ENCODE results near the gene CYP4F11. TPM values are rescaled to one million over a fixed set of nuclear protein-coding genes. Genes with fewer than 3 reads are reported as not detected.
"Not testable (repeated sequence)": the region's sequence is repeated elsewhere in the genome, so short reads cannot be mapped to it uniquely, and the experiment has no call there.

The CYP4F11 gene
- total RNA-seq, 2 experiments from 2014 or later = not detected

DNA sequence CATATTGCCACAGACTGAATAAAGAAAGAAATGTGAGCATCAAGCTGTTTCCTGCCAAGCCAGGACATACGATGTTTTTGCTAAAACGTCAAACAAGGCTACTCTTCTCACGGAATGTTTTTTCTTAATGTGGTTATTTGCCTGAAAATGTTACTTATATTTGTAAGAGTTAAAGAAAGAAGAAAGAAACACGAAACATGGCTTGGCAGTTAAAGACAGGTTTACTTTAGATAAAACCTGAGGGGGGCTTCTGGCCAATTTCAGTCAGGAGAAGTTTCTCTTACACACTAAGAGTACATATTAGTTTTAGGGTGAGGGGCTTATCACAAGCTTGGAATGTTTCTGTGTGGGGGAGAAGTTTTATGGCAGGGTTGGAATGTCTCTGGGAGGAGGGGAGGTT, 10.1 kb upstream of the CYP4F11 start:
- Mint-ChIP-seq H3K27ac (no peak overlapping the region), H3K4me3 (no peak overlapping the region), H3K4me1 (ENCODE audit: low read depth) (no peaks in the 10 kb centered on the region), H3K9me3 (peaks cover 10% of the 10 kb centered on the region), H3K27me3 (ENCODE audit: low read depth) (peaks cover 37% of the 10 kb centered on the region), H3K36me3 (ENCODE audit: low read depth) (peaks cover 3% of the 10 kb centered on the region)
- DNase-seq = no peak
- intact Hi-C loops (cut with micrococcal nuclease) = no loop called here
- CTCF ChIA-PET = no interaction called here

DNA sequence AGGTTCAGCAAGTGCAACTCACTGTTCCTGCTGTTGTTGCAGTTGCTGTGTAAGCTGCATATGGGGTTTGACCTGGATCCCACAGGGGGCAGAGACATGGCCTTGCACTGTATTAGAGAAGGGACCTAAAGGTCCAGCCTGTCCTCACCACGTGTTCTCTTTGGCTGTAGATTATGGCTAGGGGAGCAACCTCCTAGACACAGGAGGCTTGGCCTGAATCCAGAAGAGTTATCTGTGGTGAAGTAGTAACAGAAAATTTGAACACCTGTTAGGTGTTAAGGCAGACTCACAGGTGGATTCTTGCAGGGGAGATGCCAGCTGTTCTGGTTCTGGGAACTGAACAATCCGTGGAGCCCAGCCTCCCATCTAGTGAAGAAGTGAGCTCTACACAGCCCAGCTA, 3.4 kb upstream of the CYP4F11 start:
- intact Hi-C loops (cut with micrococcal nuclease) = no loop called here
- no peak for DNase-seq
- Mint-ChIP-seq H3K27me3 (ENCODE audit: low read depth) (peaks cover 36% of the 10 kb centered on the region), H3K4me1 (ENCODE audit: low read depth) (no peaks in the 10 kb centered on the region), H3K36me3 (ENCODE audit: low read depth) (no peaks in the 10 kb centered on the region), H3K4me3 (no peak overlapping the region), H3K9me3 (peaks cover 1% of the 10 kb centered on the region), H3K27ac (no peak overlapping the region)
- CTCF ChIA-PET = no interaction called here

GRCh38 chr19:15936950-15937349, 2.6 kb upstream of the CYP4F11 start:
- H3K9me3 Mint-ChIP-seq = peaks cover 1% of the 10 kb centered on the region
- no peak for DNase-seq
- H3K4me1 Mint-ChIP-seq (ENCODE audit: low read depth) = no peaks in the 10 kb centered on the region
- H3K27ac Mint-ChIP-seq = no peak overlapping the region
- CTCF ChIA-PET = no interaction called here
- H3K36me3 Mint-ChIP-seq (ENCODE audit: low read depth) = no peaks in the 10 kb centered on the region
- intact Hi-C loops (cut with micrococcal nuclease) = no loop called here
- H3K4me3 Mint-ChIP-seq = no peak overlapping the region
- peaks cover 33% of the 10 kb centered on the region for H3K27me3 Mint-ChIP-seq (ENCODE audit: low read depth)

DNA sequence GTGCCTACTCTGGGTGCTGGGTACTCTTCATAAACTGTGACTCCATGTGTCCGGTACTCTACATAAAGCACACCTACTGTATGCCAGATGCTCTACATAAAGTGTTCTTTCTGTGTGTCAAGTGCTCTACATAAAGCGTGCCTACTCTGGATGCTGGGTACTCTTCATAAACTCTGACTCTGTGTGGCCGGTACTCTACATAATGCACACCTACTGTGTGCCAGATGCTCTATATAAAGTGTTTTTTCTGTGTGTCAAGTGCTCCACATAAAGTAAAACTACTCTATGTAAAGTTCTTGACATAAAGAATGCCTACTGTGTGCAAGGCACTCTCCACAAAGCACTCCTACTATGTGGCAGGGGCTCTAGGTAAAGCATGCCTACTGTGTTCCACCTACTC, 1.8 kb upstream of the CYP4F11 start:
- DNase-seq = no peak

DNA sequence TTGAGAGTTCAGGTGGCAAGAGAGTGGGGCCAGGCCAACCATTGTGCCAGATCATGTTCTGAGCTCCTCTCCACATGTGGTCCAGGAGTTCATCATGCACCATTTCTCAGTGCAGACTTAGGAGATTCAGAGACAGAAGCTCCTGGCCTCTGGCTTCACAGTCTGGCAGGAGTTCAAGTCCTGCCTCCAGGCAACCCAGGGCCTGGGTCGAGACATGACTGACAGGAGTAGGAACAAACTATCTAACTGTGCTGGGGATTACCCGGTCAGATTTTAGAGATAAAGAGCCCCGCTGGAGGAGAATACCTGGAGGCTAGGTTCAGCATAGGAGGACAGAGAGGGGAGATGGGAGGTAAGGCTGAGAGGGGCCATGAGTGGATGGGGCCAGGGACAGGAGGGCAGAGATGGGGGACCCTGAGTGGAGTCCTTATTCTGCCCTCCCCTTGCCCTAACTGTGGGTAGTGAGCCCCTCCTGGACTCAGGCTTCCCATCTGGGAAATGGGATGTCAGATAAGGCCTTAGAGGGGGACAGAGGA, 906 bp upstream of the CYP4F11 start:
- Mint-ChIP-seq H3K4me1 (ENCODE audit: low read depth) (no peaks in the 10 kb centered on the region), H3K4me3 (no peak overlapping the region), H3K9me3 (peaks cover 7% of the 10 kb centered on the region), H3K27me3 (ENCODE audit: low read depth) (peaks cover 37% of the 10 kb centered on the region), H3K36me3 (ENCODE audit: low read depth) (peaks cover 5% of the 10 kb centered on the region), H3K27ac (no peak overlapping the region)
- DNase-seq = no peak
- intact Hi-C loops (cut with micrococcal nuclease) = no loop called here
- CTCF ChIA-PET = no interaction called here

More for the DNA sequence above, 1.8 kb upstream of the CYP4F11 start:
- Mint-ChIP-seq H3K27me3 (ENCODE audit: low read depth) (peaks cover 34% of the 10 kb centered on the region), H3K36me3 (ENCODE audit: low read depth) (peaks cover 1% of the 10 kb centered on the region), H3K9me3 (peaks cover 3% of the 10 kb centered on the region), H3K27ac (no peak overlapping the region), H3K4me1 (ENCODE audit: low read depth) (no peaks in the 10 kb centered on the region), H3K4me3 (no peak overlapping the region)
- intact Hi-C loops (cut with micrococcal nuclease) = no loop called here
- CTCF ChIA-PET = no interaction called here

- H3K27ac Mint-ChIP-seq; H3K9me3 Mint-ChIP-seq; CTCF ChIA-PET; intact Hi-C loops (cut with micrococcal nuclease); H3K4me3 Mint-ChIP-seq; H3K36me3 Mint-ChIP-seq (ENCODE audit: low read depth); H3K4me1 Mint-ChIP-seq (ENCODE audit: low read depth): not testable (repeated sequence)
- DNase-seq = peak; percentile 65
- peaks cover 49% of the 10 kb centered on the region for H3K27me3 Mint-ChIP-seq (ENCODE audit: low read depth)
These were observed 483 bp downstream of the CYP4F11 start for GRCh38 chr19:15933761-15934331.

GRCh38 chr19:15928321-15928720, 6.0 kb downstream of the CYP4F11 start:
- Mint-ChIP-seq H3K4me1 (ENCODE audit: low read depth) (no peaks in the 10 kb centered on the region), H3K36me3 (ENCODE audit: low read depth) (peaks cover 5% of the 10 kb centered on the region), H3K4me3 (no peak overlapping the region), H3K27me3 (ENCODE audit: low read depth) (peaks cover 59% of the 10 kb centered on the region), H3K27ac (no peak overlapping the region), H3K9me3 (peaks cover 5% of the 10 kb centered on the region)
- CTCF ChIA-PET = no interaction called here
- no peak for DNase-seq
- intact Hi-C loops (cut with micrococcal nuclease) = no loop called here

DNA sequence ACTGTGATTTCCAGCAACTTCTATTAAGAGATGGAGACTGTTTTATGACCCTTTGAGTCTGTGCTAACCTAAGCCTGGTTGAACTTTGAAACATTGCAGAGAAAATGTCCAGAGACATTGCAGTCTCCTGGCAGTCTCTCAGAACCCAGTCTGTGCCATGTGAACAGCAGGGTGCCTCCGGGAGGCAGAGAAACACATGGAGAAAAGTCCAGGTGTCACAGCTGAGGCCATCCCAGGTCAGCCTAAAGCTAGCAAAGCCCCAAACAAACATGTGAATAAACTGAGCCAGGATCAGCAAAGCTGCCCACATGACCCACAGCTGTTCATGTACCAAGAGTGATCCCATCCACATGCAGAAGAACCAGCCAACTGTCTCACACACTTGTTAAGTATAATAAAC, 7.8 kb downstream of the CYP4F11 start:
- no peak for DNase-seq
- Mint-ChIP-seq H3K36me3 (ENCODE audit: low read depth) (peaks cover 5% of the 10 kb centered on the region), H3K27me3 (ENCODE audit: low read depth) (peaks cover 64% of the 10 kb centered on the region), H3K4me1 (ENCODE audit: low read depth) (no peaks in the 10 kb centered on the region), H3K9me3 (peaks cover 5% of the 10 kb centered on the region), H3K27ac (no peak overlapping the region), H3K4me3 (no peak overlapping the region)
- intact Hi-C loops (cut with micrococcal nuclease) = no loop called here
- CTCF ChIA-PET = interaction anchor here (0.6 kb wide), 1 partner anchor 951 kb away, joined by 6 read pairs; no protein-coding TSS in a partner anchor

DNA sequence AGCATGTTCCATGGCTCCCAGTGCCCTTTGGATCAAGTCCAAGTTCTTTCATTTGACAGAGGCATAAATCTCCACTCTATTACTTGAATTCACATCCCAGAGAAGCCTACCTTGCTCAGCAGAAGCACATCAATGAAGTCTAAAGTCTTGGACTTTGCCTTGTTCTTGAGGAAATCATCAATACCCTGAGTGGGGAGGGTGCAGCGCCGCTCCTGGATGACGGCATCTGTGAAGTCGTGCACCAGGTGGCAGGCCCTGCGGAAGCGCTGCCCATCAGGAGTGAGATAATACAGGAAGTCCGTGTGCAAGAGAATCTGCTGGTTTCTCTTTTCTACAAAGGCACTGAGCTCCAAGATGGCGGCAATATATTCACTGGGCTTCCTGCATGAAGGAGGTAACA, 10.6 kb downstream of the CYP4F11 start:
- Mint-ChIP-seq H3K4me3 (no peak overlapping the region), H3K9me3 (no peaks in the 10 kb centered on the region), H3K36me3 (ENCODE audit: low read depth) (no peaks in the 10 kb centered on the region), H3K27ac (no peak overlapping the region), H3K4me1 (ENCODE audit: low read depth) (no peaks in the 10 kb centered on the region), H3K27me3 (ENCODE audit: low read depth) (peaks cover 43% of the 10 kb centered on the region)
- intact Hi-C loops (cut with micrococcal nuclease) = no loop called here
- DNase-seq = no peak
- CTCF ChIA-PET = no interaction called here

GRCh38 chr19:15922021-15922420, 12.3 kb downstream of the CYP4F11 start:
- intact Hi-C loops (cut with micrococcal nuclease) = no loop called here
- no peaks in the 10 kb centered on the region for H3K9me3 Mint-ChIP-seq
- no peaks in the 10 kb centered on the region for H3K4me1 Mint-ChIP-seq (ENCODE audit: low read depth)
- CTCF ChIA-PET = no interaction called here
- no peak overlapping the region for H3K4me3 Mint-ChIP-seq
- H3K27me3 Mint-ChIP-seq (ENCODE audit: low read depth) = peaks cover 40% of the 10 kb centered on the region
- DNase-seq = no peak
- H3K36me3 Mint-ChIP-seq (ENCODE audit: low read depth) = no peaks in the 10 kb centered on the region
- no peak overlapping the region for H3K27ac Mint-ChIP-seq

DNA sequence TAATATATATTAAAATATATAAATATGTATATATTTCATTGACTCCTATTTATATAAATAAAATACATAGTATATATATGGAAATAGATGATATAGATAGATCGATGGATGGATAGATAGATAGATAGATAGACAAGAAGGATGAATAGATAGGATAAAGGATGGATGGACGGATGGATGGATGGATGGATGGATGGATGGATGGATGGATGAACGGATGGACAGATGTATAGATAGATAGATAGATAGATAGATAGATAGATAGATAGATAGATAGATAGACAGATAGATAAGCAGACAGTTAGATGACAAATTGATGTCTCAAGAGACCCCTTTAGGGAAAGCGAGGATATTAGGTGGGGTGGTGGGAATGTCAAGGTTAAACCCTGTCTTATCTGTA, 15.1 kb downstream of the CYP4F11 start:
- peaks cover 4% of the 10 kb centered on the region for H3K9me3 Mint-ChIP-seq
- intact Hi-C loops (cut with micrococcal nuclease) = no loop called here
- H3K36me3 Mint-ChIP-seq (ENCODE audit: low read depth) = peaks cover 1% of the 10 kb centered on the region
- no peak for DNase-seq
- no peak overlapping the region for H3K27ac Mint-ChIP-seq
- H3K4me1 Mint-ChIP-seq (ENCODE audit: low read depth) = no peaks in the 10 kb centered on the region
- peaks cover 42% of the 10 kb centered on the region for H3K27me3 Mint-ChIP-seq (ENCODE audit: low read depth)
- CTCF ChIA-PET = interaction anchor here (0.6 kb wide), 1 partner anchor 313 kb away, joined by 3 read pairs; no protein-coding TSS in a partner anchor
- no peak overlapping the region for H3K4me3 Mint-ChIP-seq

GRCh38 chr19:15915109-15915508, 19.2 kb downstream of the CYP4F11 start:
- Mint-ChIP-seq H3K9me3 (peaks cover 4% of the 10 kb centered on the region), H3K4me1 (ENCODE audit: low read depth) (peaks cover 2% of the 10 kb centered on the region), H3K36me3 (ENCODE audit: low read depth) (peaks cover 1% of the 10 kb centered on the region), H3K4me3 (no peak overlapping the region), H3K27ac (no peak overlapping the region), H3K27me3 (ENCODE audit: low read depth) (peaks cover 60% of the 10 kb centered on the region)
- CTCF ChIA-PET = no interaction called here
- intact Hi-C loops (cut with micrococcal nuclease) = no loop called here
- no peak for DNase-seq

DNA sequence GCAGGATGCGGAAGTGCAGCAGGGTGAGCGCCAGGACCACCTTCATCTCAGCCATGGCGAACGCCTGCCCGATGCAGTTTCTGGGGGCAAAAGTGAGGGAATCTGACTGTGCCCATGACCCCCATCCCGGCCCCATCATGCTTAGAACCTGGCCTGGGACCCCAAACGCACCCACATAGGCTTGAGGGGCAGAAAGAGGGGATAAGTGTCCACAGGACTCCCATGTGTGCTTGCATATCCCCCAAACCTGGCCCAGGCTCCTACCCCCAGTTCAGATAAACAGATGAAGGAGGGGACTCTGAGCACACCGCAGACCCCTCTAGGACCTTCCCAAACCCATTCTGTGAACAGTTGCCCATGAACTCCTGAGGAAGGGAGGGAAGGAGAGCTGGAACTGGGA, 20.5 kb downstream of the CYP4F11 start:
- Mint-ChIP-seq H3K4me3 (no peak overlapping the region), H3K27ac (no peak overlapping the region), H3K4me1 (ENCODE audit: low read depth) (peaks cover 2% of the 10 kb centered on the region), H3K9me3 (peaks cover 4% of the 10 kb centered on the region), H3K36me3 (ENCODE audit: low read depth) (peaks cover 1% of the 10 kb centered on the region), H3K27me3 (ENCODE audit: low read depth) (peaks cover 60% of the 10 kb centered on the region)
- DNase-seq = no peak
- intact Hi-C loops (cut with micrococcal nuclease) = no loop called here
- CTCF ChIA-PET = no interaction called here

Data from activated naive CD4-positive, alpha-beta T cell treated with anti-CD3 and anti-CD28 coated beads for 36 hours (primary cell).